Adrenal gland (tissue), 5 donors: Measurements from ENCODE around the gene THADA.

Experiments
- CTCF ChIP-seq, 6 experiments: fragments of 450-650 bp in 4 of 6; fragments of 200-600 bp in 2 of 6; sonication (generic) in 1 of 6; IDR thresholded peaks; 1 replicate in 5 of 6; 2 replicates in 1 of 6; pipeline versions ENCODE4 v1.5.1 to v1.8.0; 2016 to 2021; ENCODE audit warnings: antibody characterized with exemption in 6 of 6, mild to moderate bottlenecking in 2 of 6, moderate library complexity in 1 of 6
- POLR2A ChIP-seq, 2 donors: fragments of 450-650 bp; IDR thresholded peaks; one replicate each; pipeline ENCODE4 v1.6.1; 2017; ENCODE audit warnings: antibody characterized with exemption in 2 of 2, mild to moderate bottlenecking in 2 of 2, moderate library complexity in 1 of 2
- donor health status: DM: no; HTN: no; CAD: no.

DNA sequence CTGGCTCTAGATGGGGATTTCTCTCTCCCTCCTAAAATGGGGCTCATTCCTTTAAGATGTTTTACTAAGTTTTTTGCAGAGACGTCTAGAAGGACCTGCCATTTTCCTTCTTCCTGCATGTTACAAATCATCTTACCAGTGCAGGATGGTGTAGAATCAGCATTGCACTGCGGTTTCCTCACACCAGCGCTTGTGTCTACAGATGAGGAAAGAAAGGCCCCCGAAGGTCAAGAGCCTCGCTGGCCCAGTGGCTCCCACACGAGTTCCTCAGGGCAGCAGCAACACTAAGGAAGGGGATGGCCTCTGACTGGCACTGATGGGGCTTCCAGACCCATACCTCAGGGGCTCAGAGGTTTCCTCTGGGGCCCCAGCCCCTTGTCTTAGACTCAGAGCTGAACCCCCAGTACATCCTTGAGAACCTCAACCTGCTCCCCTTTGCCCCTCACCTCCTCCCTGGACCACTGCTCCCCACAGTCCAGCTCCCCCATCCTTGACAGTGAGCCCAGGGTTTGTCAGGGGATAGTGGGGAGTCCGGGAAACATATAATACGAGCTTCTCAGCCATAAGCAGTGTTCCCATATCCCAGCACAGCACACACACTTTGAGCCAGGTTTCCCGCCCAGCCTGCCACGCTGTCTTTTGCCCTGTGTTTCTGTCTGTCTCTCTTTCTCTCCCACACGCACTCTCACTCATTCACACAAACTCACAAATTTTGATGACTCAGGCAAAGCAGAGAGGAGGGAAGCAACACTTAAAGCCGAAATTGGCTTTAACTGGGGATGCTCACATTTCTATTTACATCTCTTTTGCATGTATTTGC is 398.9 kb downstream of the THADA start:
- no peak for TF ChIP-seq CTCF (IDR thresholded peaks at IDR 0.05)
- TF ChIP-seq POLR2A (IDR thresholded peaks at IDR 0.05) = no peak
